ENCODE results near the gene LHX2.

- TF ChIP-seq EZH2 (IDR thresholded peaks at IDR 0.05; ENCODE audit: insufficient read depth, poor library complexity, severe bottlenecking), result no peak
- TF ChIP-seq EZH2phosphoT487 (IDR thresholded peaks at IDR 0.05; ENCODE audit: insufficient read depth, low read depth), result no peak
Observed at GRCh38 chr9:124041817-124042116, 30.2 kb downstream of the LHX2 start.

All from GM23248 (cell line).